ENCODE data around the gene CSNK1G3. TPM values are rescaled to one million over a fixed set of nuclear protein-coding genes. Genes with fewer than 3 reads are reported as not detected.

The CSNK1G3 gene
- total and polyA plus RNA-seq, 12 donors: 5.0 to 30.9 (median 24.8) TPM

DNA sequence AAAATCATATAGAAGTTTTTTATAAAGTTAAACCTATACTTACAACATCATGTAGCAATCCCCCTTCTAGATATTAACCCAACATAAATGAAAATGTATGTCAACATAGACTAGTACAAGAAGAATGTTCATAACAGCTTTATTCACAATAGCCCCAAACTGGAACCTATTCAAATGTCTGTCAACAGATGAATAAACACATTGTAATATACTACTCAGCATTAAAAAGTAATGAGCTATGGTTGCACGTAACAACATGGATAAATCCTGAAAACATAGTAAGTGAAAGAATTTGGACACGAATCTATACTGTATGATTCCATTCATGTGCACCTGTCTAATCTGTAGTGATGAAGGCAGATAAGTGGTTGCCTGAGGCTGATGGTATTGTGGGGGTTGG is 73.9 kb downstream of the CSNK1G3 start:
- ATAC-seq (no peak), DNase-seq (no peak)
- Histone ChIP-seq H3K9me3 (peaks cover 0 to 8% (median 0%) of the 10 kb centered on the region in 11 donors), H3K4me3 (no peak overlapping the region), H3K27me3 (no peaks in the 10 kb centered on the region), H3K27ac (no peak overlapping the region), H3K4me1 (peaks cover 0 to 15% (median 0%) of the 10 kb centered on the region in 9 donors), H3K36me3 (peaks cover 0 to 23% (median 0%) of the 10 kb centered on the region in 9 donors)
- intact Hi-C loops (cut with DNase I): no loop called here
- TF ChIP-seq, protein P1, sequence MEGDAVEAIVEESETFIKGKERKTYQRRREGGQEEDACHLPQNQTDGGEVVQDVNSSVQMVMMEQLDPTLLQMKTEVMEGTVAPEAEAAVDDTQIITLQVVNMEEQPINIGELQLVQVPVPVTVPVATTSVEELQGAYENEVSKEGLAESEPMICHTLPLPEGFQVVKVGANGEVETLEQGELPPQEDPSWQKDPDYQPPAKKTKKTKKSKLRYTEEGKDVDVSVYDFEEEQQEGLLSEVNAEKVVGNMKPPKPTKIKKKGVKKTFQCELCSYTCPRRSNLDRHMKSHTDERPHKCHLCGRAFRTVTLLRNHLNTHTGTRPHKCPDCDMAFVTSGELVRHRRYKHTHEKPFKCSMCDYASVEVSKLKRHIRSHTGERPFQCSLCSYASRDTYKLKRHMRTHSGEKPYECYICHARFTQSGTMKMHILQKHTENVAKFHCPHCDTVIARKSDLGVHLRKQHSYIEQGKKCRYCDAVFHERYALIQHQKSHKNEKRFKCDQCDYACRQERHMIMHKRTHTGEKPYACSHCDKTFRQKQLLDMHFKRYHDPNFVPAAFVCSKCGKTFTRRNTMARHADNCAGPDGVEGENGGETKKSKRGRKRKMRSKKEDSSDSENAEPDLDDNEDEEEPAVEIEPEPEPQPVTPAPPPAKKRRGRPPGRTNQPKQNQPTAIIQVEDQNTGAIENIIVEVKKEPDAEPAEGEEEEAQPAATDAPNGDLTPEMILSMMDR (IDR thresholded peaks at IDR 0.05): no peak
- WGBS, 2 donors: 83 to 91% methylated on average over 2 of the region's 2 CpGs

DNA sequence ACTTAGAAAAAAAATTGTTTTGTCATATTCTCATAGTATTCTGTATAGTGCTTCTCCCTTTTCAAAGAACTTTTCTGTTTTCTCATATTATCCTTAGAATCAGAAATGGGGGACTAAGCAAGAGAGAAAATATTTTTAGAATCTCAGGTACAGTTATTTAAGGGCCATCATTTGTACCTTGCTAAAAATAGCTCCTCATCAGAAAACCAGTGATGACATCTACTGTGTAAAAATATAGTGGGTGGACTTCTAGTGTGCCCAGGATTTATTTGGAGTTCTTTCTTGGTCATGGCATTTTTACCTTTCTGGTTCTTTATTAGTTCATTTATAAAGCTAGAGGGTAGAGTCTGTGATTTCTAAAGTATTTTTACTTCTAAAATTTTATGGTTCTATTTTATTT is 82.5 kb downstream of the CSNK1G3 start:
- H3K27me3 ChIP-seq: no peaks in the 10 kb centered on the region
- no peaks in the 10 kb centered on the region for H3K9me3 ChIP-seq
- TF ChIP-seq, protein P1 (IDR thresholded peaks at IDR 0.05): no peak
- no peak overlapping the region for H3K27ac ChIP-seq
- H3K36me3 ChIP-seq: peaks cover 0 to 76% (median 14%) of the 10 kb centered on the region in 9 donors
- H3K4me1 ChIP-seq: peaks cover 0 to 4% (median 0%) of the 10 kb centered on the region in 9 donors
- intact Hi-C loops (cut with DNase I): no loop called here
- H3K4me3 ChIP-seq: no peak overlapping the region
- peak in 4 of 8 donors; percentile 24 to 84 (median 62) for ATAC-seq
- DNase-seq: no peak

DNA sequence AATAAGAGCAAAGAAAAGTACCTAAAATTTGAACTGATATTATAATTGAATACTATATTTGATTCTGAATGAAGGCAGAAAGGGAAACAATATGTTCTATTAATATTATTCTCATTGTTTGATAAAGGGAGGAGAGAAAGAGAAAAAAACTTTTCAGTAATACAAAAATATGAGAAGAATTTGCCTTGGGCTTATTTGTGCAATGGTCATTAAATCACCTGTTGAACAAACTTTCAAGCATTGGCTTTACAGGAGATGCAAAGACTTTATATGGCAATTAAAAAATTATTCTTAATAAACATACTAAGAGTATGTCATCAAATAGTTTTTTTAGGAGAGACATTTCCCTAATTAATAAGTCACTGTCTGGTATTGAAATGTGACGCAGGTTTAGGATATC is 85.0 kb downstream of the CSNK1G3 start:
- intact Hi-C loops (cut with DNase I): no loop called here
- no peak overlapping the region for H3K4me3 ChIP-seq
- 97 to 100% methylated on average over 1 of the region's 1 CpG for WGBS, 2 donors
- TF ChIP-seq, protein P1 (IDR thresholded peaks at IDR 0.05): no peak
- ATAC-seq: no peak
- peaks cover 0 to 4% (median 0%) of the 10 kb centered on the region in 9 donors for H3K4me1 ChIP-seq
- H3K27ac ChIP-seq: no peak overlapping the region
- H3K36me3 ChIP-seq: peaks cover 0 to 55% (median 14%) of the 10 kb centered on the region in 9 donors
- H3K27me3 ChIP-seq: no peaks in the 10 kb centered on the region
- no peak for DNase-seq
- H3K9me3 ChIP-seq: no peaks in the 10 kb centered on the region

DNA sequence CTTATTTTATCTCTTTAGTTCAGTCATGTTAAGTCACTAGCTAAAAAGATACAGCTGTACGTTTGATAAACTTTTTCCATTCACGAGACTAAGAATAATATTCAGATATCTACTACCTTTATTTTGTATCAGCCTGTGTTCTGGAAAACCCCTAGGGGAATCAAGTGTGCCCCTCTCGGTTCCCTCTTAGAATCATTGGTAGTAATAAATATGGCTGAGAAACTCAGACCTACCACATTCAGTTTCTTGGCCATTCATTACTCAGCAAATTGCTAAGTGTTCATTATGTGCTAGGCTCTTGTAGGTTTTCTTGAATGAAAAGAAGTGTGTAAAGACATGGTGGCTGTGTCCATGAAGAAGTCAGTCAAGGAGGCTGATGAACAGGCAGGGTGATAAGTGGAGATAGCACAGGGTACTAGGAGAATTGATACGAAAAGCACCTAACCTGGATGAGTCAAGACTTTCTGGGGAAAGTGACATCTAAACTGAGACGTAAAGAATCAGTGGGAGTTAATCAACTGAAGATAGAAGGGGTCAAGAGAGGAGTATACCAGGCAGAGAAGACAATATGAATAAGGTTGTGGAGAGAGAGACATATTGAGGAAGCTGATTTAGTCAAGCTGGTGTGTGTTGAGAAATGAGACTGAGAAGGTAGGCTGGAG is 86.2 kb downstream of the CSNK1G3 start:
- peaks cover 0 to 50% (median 14%) of the 10 kb centered on the region in 9 donors for H3K36me3 ChIP-seq
- DNase-seq (no peak), ATAC-seq (no peak)
- intact Hi-C loops (cut with DNase I): no loop called here
- peaks cover 0 to 4% (median 0%) of the 10 kb centered on the region in 9 donors for H3K4me1 ChIP-seq
- H3K4me3 ChIP-seq: no peak overlapping the region
- H3K27ac ChIP-seq: no peak overlapping the region
- no peaks in the 10 kb centered on the region for H3K27me3 ChIP-seq
- 90% methylated on average over 5 of the region's 5 CpGs for WGBS, 2 donors
- H3K9me3 ChIP-seq: no peaks in the 10 kb centered on the region
- TF ChIP-seq, protein P1 (IDR thresholded peaks at IDR 0.05): no peak

All from heart right ventricle (tissue), 16 donors.